Smooth muscle cell (in vitro differentiated cells): Measurements from ENCODE around the gene ULK3. TPM values are rescaled to one million over a fixed set of nuclear protein-coding genes. Genes with fewer than 3 reads are reported as not detected.

Experiments
- DNase-seq: peaks from one replicate; lab custom pipeline; 2025; ENCODE audit not compliant: unreplicated experiment; lab: John Stamatoyannopoulos, UW
- H2AFZ ChIP-seq: fragments of 200-600 bp; sonication (generic); 2 replicates; pipeline ENCODE4 v1.6.0; 2016; ENCODE audit warnings: antibody characterized with exemption, low read depth, mild to moderate bottlenecking
- H3F3A ChIP-seq: fragments of 200-600 bp; sonication (generic); 2 replicates; pipeline ENCODE4 v1.6.0; 2017; ENCODE audit warnings: antibody characterized with exemption, low read depth
- H3K27ac ChIP-seq: fragments of 200-600 bp; sonication (generic); 2 replicates; pipeline ENCODE4 v1.5.1; 2016; ENCODE audit warnings: low read depth, mild to moderate bottlenecking
- H3K27me3 ChIP-seq: fragments of 200-600 bp; sonication (generic); 2 replicates; pipeline ENCODE4 v1.6.1; 2016; ENCODE audit warnings: low read depth, mild to moderate bottlenecking
- H3K36me3 ChIP-seq: fragments of 200-600 bp; sonication (generic); 2 replicates; pipeline ENCODE4 v1.5.1; 2016; ENCODE audit warnings: low read depth
- H3K4me1 ChIP-seq: fragments of 200-600 bp; sonication (generic); 2 replicates; pipeline ENCODE4 v1.5.1; 2016; ENCODE audit warnings: low read depth
- H3K4me2 ChIP-seq: fragments of 200-600 bp; sonication (generic); 2 replicates; pipeline ENCODE4 v1.6.0; 2016; ENCODE audit warnings: mild to moderate bottlenecking
- H3K4me3 ChIP-seq: fragments of 200-600 bp; sonication (generic); 2 replicates; pipeline ENCODE4 v1.5.1; 2016; ENCODE audit warnings: mild to moderate bottlenecking
- H3K79me2 ChIP-seq: fragments of 200-600 bp; sonication (generic); 2 replicates; pipeline ENCODE4 v1.6.0; 2016; ENCODE audit warnings: low read depth, mild to moderate bottlenecking
- H3K9ac ChIP-seq: fragments of 200-600 bp; sonication (generic); 2 replicates; pipeline ENCODE4 v1.6.0; 2016; ENCODE audit warnings: low read depth
- H3K9me3 ChIP-seq: fragments of 200-600 bp; sonication (generic); replicated peaks from 2 replicates; pipeline ENCODE4 v1.5.1; 2016; ENCODE audit warnings: low read depth
- H4K20me1 ChIP-seq: fragments of 200-600 bp; sonication (generic); 2 replicates; pipeline ENCODE4 v1.6.0; 2016; ENCODE audit warnings: low read depth
- CTCF ChIP-seq: fragments of 200-600 bp; sonication (generic); IDR thresholded peaks from 2 replicates; pipeline ENCODE4 v1.5.1; 2017; ENCODE audit warnings: borderline replicate concordance, mild to moderate bottlenecking, antibody characterized with exemption; ENCODE audit not compliant: insufficient read depth, poor library complexity, severe bottlenecking
- WGBS: methylation state at CpG from one replicate; pipeline ENCODE4 v1.1.7; 2016; ENCODE audit warnings: low lambda C conversion rate; 5-methylcytosine and 5-hydroxymethylcytosine counted together
- polyA plus RNA-seq: library from polyadenylated mRNA; unstranded; fragments of >200 nt; fragmentation: Nextera tagmentation; extraction: Ambion mirVana; gene quantifications from 2 replicates; pipeline ENCODE4 v1.2.1, GENCODE V29; 2016
- total RNA-seq: library from RNA; depleted of rRNA; stranded (reverse); fragments of >200 nt; gene quantifications from 2 replicates; pipeline ENCODE4 v1.2.3, GENCODE V29; 2014

The ULK3 gene
- total and polyA plus RNA-seq, 2 experiments from 2014 or later, result 14.2 to 20.8 TPM

DNA sequence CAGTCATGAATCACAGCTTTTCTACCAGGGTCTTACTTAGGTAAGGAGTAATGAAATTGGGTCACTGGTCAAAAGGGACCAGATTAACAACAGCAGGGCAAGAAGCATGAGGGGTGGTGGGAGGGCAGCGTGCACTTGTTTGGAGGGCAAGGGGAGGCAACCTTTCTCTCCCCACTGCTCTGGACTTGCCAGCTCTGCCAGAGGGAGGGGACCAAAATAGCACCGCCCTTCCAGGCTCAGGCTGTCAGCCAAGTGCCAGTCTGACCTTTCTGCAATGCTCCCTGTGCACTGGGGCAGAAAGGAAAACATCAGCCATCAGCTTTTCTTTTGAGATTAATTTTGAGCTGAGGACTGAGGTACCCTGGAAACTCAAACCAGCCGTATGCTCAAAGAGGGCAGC is 4.5 kb upstream of the ULK3 start:
- TF ChIP-seq CTCF, result no peak
- peaks cover 4% of the 10 kb centered on the region for H3F3A ChIP-seq
- no peaks in the 10 kb centered on the region for H4K20me1 ChIP-seq
- no peak overlapping the region for H3K4me3 ChIP-seq
- no peaks in the 10 kb centered on the region for H3K9me3 ChIP-seq
- H3K4me2 ChIP-seq, result no peak overlapping the region
- 98% methylated on average over 3 of the region's 3 CpGs for WGBS
- no peaks in the 10 kb centered on the region for H3K79me2 ChIP-seq
- no peak for DNase-seq
- H3K27ac ChIP-seq, result no peak overlapping the region
- no peaks in the 10 kb centered on the region for H3K27me3 ChIP-seq
- peaks cover 16% of the 10 kb centered on the region for H3K4me1 ChIP-seq
- no peak overlapping the region for H3K9ac ChIP-seq
- H2AFZ ChIP-seq, result no peak overlapping the region
- no peaks in the 10 kb centered on the region for H3K36me3 ChIP-seq

GRCh38 chr15:74845581-74845980 is 2.6 kb upstream of the ULK3 start:
- Histone ChIP-seq H3K27ac (no peak overlapping the region), H3F3A (peaks cover 4% of the 10 kb centered on the region), H4K20me1 (no peaks in the 10 kb centered on the region), H3K4me3 (no peak overlapping the region), H3K4me1 (peaks cover 16% of the 10 kb centered on the region), H3K36me3 (no peaks in the 10 kb centered on the region), H3K4me2 (no peak overlapping the region), H3K27me3 (no peaks in the 10 kb centered on the region), H3K9me3 (no peaks in the 10 kb centered on the region), H2AFZ (no peak overlapping the region), H3K79me2 (no peaks in the 10 kb centered on the region), H3K9ac (no peak overlapping the region)
- 97% methylated on average over 4 of the region's 4 CpGs for WGBS
- no peak for DNase-seq
- no peak for TF ChIP-seq CTCF

DNA sequence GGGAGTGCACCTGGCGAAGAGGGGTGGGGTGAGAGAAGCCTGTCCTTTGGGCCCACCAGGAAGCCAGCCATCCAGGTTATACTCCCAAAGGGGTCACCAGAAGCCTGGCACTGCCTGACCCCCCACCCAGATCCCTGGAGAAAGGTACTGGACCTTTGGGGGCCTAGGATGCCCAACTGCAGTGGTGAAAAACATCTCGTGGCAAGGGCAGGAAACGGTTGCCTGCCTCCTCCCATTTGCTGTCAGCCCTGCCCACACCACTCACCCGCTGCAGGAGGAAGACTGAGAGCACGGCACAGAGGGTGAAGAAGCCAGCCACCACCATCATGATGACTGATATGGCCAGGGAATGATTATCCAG is 2.2 kb upstream of the ULK3 start:
- Histone ChIP-seq H3K36me3 (no peaks in the 10 kb centered on the region), H3K79me2 (no peaks in the 10 kb centered on the region), H3K27me3 (no peaks in the 10 kb centered on the region), H3K9ac (no peak overlapping the region), H4K20me1 (no peaks in the 10 kb centered on the region), H3K4me3 (no peak overlapping the region), H3K4me1 (peaks cover 16% of the 10 kb centered on the region), H3K9me3 (no peaks in the 10 kb centered on the region), H3F3A (peaks cover 4% of the 10 kb centered on the region), H3K4me2 (no peak overlapping the region), H2AFZ (no peak overlapping the region), H3K27ac (no peak overlapping the region)
- no peak for TF ChIP-seq CTCF
- 94% methylated on average over 5 of the region's 5 CpGs for WGBS
- DNase-seq, result no peak

GRCh38 chr15:74844319-74845207 is 1.6 kb upstream of the ULK3 start:
- WGBS, result 84% methylated on average over 12 of the region's 12 CpGs
- H3K9me3 ChIP-seq, result no peaks in the 10 kb centered on the region
- no peaks in the 10 kb centered on the region for H3K36me3 ChIP-seq
- no peak overlapping the region for H3K9ac ChIP-seq
- DNase-seq, result no peak
- no peaks in the 10 kb centered on the region for H3K27me3 ChIP-seq
- no peak overlapping the region for H3K4me3 ChIP-seq
- peaks cover 4% of the 10 kb centered on the region for H3F3A ChIP-seq
- H3K4me1 ChIP-seq, result peaks cover 16% of the 10 kb centered on the region
- no peaks in the 10 kb centered on the region for H3K79me2 ChIP-seq
- peak overlapping the region; percentile 94 for H3K27ac ChIP-seq
- no peaks in the 10 kb centered on the region for H4K20me1 ChIP-seq
- no peak overlapping the region for H3K4me2 ChIP-seq
- no peak overlapping the region for H2AFZ ChIP-seq
- no peak for TF ChIP-seq CTCF
